ENCODE measurements around the gene AKAP13.

AKAP13 gene

DNA sequence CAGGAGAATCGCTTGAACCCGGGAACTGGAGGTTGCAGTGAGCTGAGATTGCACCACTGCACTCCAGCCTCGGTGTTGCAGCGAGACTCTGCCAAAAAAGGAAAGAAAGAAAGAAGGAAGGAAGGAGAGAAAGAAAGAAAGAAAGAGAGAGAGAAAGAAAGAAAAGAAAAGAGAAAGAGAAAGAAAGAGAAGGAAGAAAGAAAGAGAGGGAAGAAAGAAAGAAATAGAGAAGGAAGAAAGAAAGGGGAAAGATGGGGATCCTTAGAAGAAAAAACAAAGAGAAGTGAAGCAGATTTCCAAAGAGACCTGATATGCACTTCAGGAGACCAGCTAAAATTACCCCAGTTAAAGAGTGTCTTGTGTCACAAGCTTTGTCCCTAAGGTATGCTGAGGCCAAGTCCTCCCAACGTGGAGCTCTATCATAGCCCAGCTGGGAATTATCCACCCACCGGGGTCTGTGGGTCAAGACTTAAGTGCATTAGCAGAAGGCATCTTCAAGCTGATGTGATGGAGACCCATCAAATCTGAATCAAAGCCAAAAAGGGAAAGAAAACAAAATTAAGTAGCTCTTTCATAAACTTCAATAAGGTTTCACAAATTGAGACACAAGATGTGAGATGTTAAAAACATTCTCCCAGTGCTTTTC is 17.8 kb upstream of the AKAP13 start:
- no peaks in the 10 kb centered on the region for H3K4me1 ChIP-seq
- no peak overlapping the region for H3K4me2 ChIP-seq (ENCODE audit: low read length)
- TF ChIP-seq, protein P1, sequence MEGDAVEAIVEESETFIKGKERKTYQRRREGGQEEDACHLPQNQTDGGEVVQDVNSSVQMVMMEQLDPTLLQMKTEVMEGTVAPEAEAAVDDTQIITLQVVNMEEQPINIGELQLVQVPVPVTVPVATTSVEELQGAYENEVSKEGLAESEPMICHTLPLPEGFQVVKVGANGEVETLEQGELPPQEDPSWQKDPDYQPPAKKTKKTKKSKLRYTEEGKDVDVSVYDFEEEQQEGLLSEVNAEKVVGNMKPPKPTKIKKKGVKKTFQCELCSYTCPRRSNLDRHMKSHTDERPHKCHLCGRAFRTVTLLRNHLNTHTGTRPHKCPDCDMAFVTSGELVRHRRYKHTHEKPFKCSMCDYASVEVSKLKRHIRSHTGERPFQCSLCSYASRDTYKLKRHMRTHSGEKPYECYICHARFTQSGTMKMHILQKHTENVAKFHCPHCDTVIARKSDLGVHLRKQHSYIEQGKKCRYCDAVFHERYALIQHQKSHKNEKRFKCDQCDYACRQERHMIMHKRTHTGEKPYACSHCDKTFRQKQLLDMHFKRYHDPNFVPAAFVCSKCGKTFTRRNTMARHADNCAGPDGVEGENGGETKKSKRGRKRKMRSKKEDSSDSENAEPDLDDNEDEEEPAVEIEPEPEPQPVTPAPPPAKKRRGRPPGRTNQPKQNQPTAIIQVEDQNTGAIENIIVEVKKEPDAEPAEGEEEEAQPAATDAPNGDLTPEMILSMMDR (IDR thresholded peaks at IDR 0.05), result no peak
- no peaks in the 10 kb centered on the region for H3K79me2 ChIP-seq
- no peak overlapping the region for H2AFZ ChIP-seq
- no peak overlapping the region for H3K9ac ChIP-seq
- no peaks in the 10 kb centered on the region for H3K9me3 ChIP-seq (ENCODE audit: control insufficient read depth, low read length)
- no peaks in the 10 kb centered on the region for H3K27me3 ChIP-seq (ENCODE audit: control insufficient read depth, insufficient read depth, low read length)
- no peak overlapping the region for H3K4me3 ChIP-seq (ENCODE audit: low read depth, low read length)
- H3K36me3 ChIP-seq (ENCODE audit: control insufficient read depth, insufficient read depth, low read length), result no peaks in the 10 kb centered on the region
- no peak overlapping the region for H3K27ac ChIP-seq

DNA sequence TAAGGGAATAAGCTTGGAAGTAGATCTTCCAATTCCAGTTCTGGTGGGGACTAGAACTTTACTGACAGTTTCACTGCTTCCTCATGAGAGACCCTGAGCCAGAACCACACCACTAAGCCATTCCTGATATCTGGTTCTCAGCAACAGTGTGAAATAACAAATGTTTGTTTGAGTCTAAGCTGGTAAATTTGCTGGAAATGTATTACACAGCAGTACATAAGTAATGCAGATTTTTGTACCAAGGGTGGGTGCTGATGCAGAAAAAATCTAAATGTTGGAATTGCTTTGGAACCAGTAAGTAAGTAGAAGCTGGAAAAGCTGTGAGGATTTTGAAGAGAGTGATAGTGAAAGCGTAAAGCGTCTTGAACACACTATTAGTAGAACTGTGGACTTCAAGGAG is 14.4 kb upstream of the AKAP13 start:
- Histone ChIP-seq H3K4me1 (no peaks in the 10 kb centered on the region), H2AFZ (no peak overlapping the region), H3K9ac (no peak overlapping the region), H3K27me3 (ENCODE audit: control insufficient read depth, insufficient read depth, low read length) (no peaks in the 10 kb centered on the region), H3K4me2 (ENCODE audit: low read length) (no peak overlapping the region), H3K4me3 (ENCODE audit: low read depth, low read length) (no peak overlapping the region), H3K9me3 (ENCODE audit: control insufficient read depth, low read length) (no peaks in the 10 kb centered on the region), H3K36me3 (ENCODE audit: control insufficient read depth, insufficient read depth, low read length) (no peaks in the 10 kb centered on the region), H3K79me2 (no peaks in the 10 kb centered on the region), H3K27ac (no peak overlapping the region)
- TF ChIP-seq, protein P1 (IDR thresholded peaks at IDR 0.05), result no peak

DNA sequence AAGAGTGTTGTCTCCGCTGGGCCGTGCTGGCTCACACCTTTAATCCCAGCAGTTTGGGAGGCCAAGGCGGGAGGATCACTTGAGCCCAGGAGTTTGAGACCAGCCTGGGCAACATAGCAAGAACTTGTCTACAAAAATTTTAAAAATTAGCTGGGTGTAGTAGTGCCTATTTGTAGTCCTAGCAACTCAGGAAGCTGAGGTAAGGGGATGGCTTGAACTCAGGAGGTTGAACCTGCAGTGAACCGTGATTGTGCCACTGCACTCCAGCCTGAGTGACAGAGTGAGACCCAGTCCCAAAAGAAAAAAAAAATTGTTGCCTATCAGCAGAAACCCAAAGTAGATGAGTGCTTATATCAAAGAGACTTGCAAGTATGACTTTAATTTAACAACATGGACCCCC is 12.7 kb upstream of the AKAP13 start:
- no peaks in the 10 kb centered on the region for H3K27me3 ChIP-seq (ENCODE audit: control insufficient read depth, insufficient read depth, low read length)

DNA sequence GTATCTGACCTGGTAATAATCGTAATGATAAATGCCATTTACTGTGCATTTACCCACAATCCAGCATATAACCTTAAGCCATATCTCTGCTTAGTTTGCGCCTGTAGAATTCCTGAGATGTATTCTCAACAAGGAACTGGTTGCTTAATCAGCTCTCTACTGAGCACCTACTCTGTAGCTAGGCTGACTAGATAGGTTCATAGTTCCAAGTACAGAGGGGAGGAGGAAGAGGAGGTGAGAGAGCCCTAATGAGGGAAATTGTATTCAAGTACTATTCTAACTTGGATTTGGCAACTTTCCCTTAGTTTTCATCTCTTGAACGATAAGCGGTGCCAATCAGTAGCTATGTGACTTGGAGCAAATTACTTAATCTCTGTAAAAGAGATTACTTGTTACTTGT is 5.6 kb upstream of the AKAP13 start:
- H3K27ac ChIP-seq, result no peak overlapping the region
- no peaks in the 10 kb centered on the region for H3K27me3 ChIP-seq (ENCODE audit: control insufficient read depth, insufficient read depth, low read length)
- H3K4me3 ChIP-seq (ENCODE audit: low read depth, low read length), result no peak overlapping the region
- H3K9ac ChIP-seq, result no peak overlapping the region
- H3K4me1 ChIP-seq, result no peaks in the 10 kb centered on the region
- no peaks in the 10 kb centered on the region for H3K79me2 ChIP-seq
- H2AFZ ChIP-seq, result no peak overlapping the region
- H3K36me3 ChIP-seq (ENCODE audit: control insufficient read depth, insufficient read depth, low read length), result no peaks in the 10 kb centered on the region
- no peaks in the 10 kb centered on the region for H3K9me3 ChIP-seq (ENCODE audit: control insufficient read depth, low read length)
- H3K4me2 ChIP-seq (ENCODE audit: low read length), result no peak overlapping the region
- TF ChIP-seq, protein P1 (IDR thresholded peaks at IDR 0.05), result no peak

More for the DNA sequence above, 12.7 kb upstream of the AKAP13 start:
- H3K9me3 ChIP-seq (ENCODE audit: control insufficient read depth, low read length), result no peaks in the 10 kb centered on the region
- no peaks in the 10 kb centered on the region for H3K4me1 ChIP-seq
- TF ChIP-seq, protein P1 (IDR thresholded peaks at IDR 0.05), result no peak
- H3K79me2 ChIP-seq, result no peaks in the 10 kb centered on the region
- H3K9ac ChIP-seq, result no peak overlapping the region
- H3K4me3 ChIP-seq (ENCODE audit: low read depth, low read length), result no peak overlapping the region
- no peak overlapping the region for H2AFZ ChIP-seq
- no peak overlapping the region for H3K4me2 ChIP-seq (ENCODE audit: low read length)
- no peak overlapping the region for H3K27ac ChIP-seq
- H3K36me3 ChIP-seq (ENCODE audit: control insufficient read depth, insufficient read depth, low read length), result no peaks in the 10 kb centered on the region

DNA sequence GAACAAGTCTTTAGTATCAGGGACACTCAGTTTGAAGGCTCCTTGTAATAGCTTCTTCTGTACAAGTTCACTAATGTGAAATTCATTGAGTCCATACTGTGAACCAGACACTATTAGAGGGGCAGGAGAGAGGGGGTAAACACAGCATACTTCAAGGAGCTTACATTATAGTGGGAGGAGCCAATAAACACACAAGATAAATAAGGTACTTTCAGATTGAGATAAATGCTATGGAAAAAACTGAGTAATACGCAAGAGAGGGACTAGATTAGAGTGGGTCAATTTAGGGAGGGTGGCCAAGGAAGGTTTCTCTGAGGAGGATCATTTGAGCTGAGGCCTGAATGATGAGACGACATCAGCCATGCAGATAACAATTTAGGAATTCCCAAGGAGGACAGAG is 3.1 kb upstream of the AKAP13 start:
- H3K27me3 ChIP-seq (ENCODE audit: control insufficient read depth, insufficient read depth, low read length), result no peaks in the 10 kb centered on the region
- TF ChIP-seq, protein P1 (IDR thresholded peaks at IDR 0.05), result no peak
- no peaks in the 10 kb centered on the region for H3K36me3 ChIP-seq (ENCODE audit: control insufficient read depth, insufficient read depth, low read length)
- H3K4me1 ChIP-seq, result no peaks in the 10 kb centered on the region
- no peak overlapping the region for H3K4me2 ChIP-seq (ENCODE audit: low read length)
- no peak overlapping the region for H3K4me3 ChIP-seq (ENCODE audit: low read depth, low read length)
- no peaks in the 10 kb centered on the region for H3K79me2 ChIP-seq
- H2AFZ ChIP-seq, result no peak overlapping the region
- H3K9ac ChIP-seq, result no peak overlapping the region
- H3K9me3 ChIP-seq (ENCODE audit: control insufficient read depth, low read length), result no peaks in the 10 kb centered on the region
- no peak overlapping the region for H3K27ac ChIP-seq

Measured in parathyroid adenoma (tissue), 2 donors.